ENCODE data around the gene DNAH1.

DNA sequence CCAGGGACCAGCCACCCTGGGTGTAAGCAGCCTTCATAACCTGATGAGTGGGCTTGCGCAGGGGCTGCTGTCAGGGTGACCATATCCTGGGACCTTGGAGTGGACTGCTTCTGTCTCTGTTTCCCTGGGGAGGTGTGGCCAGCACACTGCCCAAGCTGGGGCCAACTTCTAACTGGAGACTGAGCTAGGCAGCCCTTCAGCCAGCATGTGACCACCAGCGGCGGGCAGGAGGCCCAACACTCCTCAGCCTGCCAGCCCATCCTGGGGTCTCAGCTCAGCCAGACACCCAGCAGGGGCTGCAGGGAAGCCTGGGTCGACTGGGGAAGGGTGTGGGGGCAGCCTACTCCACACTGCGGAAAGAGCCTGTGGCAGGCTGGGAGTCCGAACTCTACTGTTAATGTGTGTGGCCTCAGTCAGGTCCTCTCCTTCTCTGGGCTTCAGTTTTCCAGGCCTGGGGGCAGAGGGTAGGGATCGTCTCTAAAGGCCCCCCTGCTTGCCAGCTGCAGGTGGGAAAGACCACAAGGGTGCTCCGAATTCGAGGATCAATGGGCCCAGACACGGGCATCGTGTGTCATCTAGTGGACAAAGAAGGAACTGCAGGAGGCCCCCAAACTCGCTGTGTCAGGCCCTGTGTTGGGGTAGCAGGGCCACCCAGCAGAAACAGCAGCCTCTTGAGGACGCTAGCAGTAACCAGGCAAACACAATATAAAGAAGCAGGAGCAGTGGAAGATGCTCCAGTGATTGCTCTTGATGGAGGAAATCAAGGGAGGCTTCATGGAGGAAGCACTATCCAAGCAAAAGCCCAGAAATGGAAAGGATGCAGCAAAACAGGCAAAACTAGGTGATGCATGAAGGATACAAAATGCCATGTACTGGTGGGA, 130.8 kb downstream of the DNAH1 start:
- TF ChIP-seq CTCF (conservative IDR thresholded peaks at IDR 0.05; ENCODE audit: low read depth in 2 of 2) (peak; percentile 98 to 99), EZH2 (IDR thresholded peaks at IDR 0.05; ENCODE audit: low read depth, unreplicated experiment) (no peak), POLR2AphosphoS5 (IDR thresholded peaks at IDR 0.05; ENCODE audit: low read depth) (no peak), NANOG (IDR thresholded peaks at IDR 0.05; ENCODE audit: borderline replicate concordance) (no peak), JUNB (IDR thresholded peaks at IDR 0.05; ENCODE audit: unreplicated experiment) (no peak)
- TF ChIP-seq, protein P1, sequence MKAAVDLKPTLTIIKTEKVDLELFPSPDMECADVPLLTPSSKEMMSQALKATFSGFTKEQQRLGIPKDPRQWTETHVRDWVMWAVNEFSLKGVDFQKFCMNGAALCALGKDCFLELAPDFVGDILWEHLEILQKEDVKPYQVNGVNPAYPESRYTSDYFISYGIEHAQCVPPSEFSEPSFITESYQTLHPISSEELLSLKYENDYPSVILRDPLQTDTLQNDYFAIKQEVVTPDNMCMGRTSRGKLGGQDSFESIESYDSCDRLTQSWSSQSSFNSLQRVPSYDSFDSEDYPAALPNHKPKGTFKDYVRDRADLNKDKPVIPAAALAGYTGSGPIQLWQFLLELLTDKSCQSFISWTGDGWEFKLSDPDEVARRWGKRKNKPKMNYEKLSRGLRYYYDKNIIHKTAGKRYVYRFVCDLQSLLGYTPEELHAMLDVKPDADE (IDR thresholded peaks at IDR 0.05), result no peak

Data from GM23338 (cell line).